Vagina (tissue), 2 donors: Measurements from ENCODE around the gene HAPSTR1.

ENCODE experiments used
- CTCF ChIP-seq, 3 experiments: fragments of 450-650 bp in 2 of 3; fragments of 200-600 bp in 1 of 3; sonication (generic) in 1 of 3; IDR thresholded peaks; one replicate each; pipeline ENCODE4 v1.5.1; 2017 to 2019; ENCODE audit warnings: antibody characterized with exemption in 3 of 3, mild to moderate bottlenecking in 2 of 3, moderate library complexity in 2 of 3
- POLR2A ChIP-seq, 2 donors: fragments of 450-650 bp; IDR thresholded peaks; one replicate each; pipeline ENCODE4 v1.6.1; 2017; ENCODE audit warnings: antibody characterized with exemption in 2 of 2, mild to moderate bottlenecking in 2 of 2, moderate library complexity in 2 of 2
- POLR2AphosphoS5 ChIP-seq, 2 donors: sonication (generic); formaldehyde crosslinking; IDR thresholded peaks; one replicate each; pipeline ENCODE4 v1.9.0; 2017; ENCODE audit warnings: antibody characterized with exemption in 2 of 2, mild to moderate bottlenecking in 2 of 2, low read depth in 1 of 2; ENCODE audit not compliant: insufficient read depth in 1 of 2

- TF ChIP-seq CTCF (IDR thresholded peaks at IDR 0.05) (no peak), POLR2AphosphoS5 (IDR thresholded peaks at IDR 0.05; ENCODE audit: insufficient read depth in 1 of 2, low read depth in 1 of 2) (peak in 1 of 2 donors; percentile 62), POLR2A (IDR thresholded peaks at IDR 0.05) (no peak)
Observed at GRCh38 chr16:9092282-9092977, 986 bp downstream of the HAPSTR1 start.
